SH-SY5Y (cell line): ENCODE measurements around the gene CLMN.

Experiments used
- GATA2 ChIP-seq: IDR thresholded peaks from 2 replicates; pipeline ENCODE4 v1.6.1; 2011; ENCODE audit warnings: mild to moderate bottlenecking, low read depth, low read length
- GATA3 ChIP-seq: IDR thresholded peaks from 2 replicates; pipeline ENCODE4 v1.6.1; 2011; ENCODE audit warnings: low read depth, mild to moderate bottlenecking, low read length, moderate library complexity

DNA sequence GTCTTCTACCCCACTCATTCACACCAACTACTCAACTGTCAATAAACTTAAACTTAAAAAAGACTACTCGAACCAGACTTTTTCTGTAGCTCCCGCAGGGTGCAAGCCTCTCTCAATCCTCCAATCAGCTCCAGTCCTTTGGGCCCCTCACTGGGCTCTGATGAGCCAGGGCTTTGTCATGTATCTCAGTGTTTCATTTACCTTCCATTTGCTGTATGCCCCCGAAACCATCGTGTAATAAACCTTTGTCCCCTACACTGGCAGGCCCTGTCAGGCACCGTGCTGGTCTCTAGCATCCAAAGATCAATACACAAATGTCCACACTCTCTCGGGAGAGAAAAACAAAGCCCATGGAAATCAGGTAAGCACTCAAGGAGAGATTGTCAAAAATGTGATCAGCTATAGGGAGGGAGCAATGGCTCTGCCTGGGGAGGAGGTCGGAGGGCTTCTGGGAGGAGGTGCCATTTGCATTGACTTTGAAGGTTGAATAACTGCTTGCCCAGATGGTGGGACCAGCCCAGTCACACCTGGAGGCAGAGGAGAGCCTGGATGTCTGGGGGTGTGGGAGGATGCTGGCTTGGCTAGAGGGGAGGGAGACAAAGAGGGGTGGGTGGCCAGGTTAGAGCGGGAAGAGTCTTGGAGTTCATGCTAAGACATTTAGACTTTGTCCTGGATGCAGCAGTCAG, 120.3 kb downstream of the CLMN start:
- no peak for TF ChIP-seq GATA2
- no peak for TF ChIP-seq GATA3
